ACHN (cell line): ENCODE data around the gene MAP3K1.
"Not testable (repeated sequence)": the region's sequence is repeated elsewhere in the genome, so short reads cannot be mapped to it uniquely, and the experiment has no call there.

Source experiments
- DNase-seq: peaks from one replicate; pipeline ENCODE4 v3.0.0-alpha.2; 2015
- in situ Hi-C: cut with HindIII; loops from 2 replicates; pipeline ENCODE4 v1.10.0; 2017; ENCODE audit warnings: low sequenced_read_pairs, low pct_ligation_motif_present, low pct_unique_long_range_greater_than_20kb

Gene MAP3K1

DNA sequence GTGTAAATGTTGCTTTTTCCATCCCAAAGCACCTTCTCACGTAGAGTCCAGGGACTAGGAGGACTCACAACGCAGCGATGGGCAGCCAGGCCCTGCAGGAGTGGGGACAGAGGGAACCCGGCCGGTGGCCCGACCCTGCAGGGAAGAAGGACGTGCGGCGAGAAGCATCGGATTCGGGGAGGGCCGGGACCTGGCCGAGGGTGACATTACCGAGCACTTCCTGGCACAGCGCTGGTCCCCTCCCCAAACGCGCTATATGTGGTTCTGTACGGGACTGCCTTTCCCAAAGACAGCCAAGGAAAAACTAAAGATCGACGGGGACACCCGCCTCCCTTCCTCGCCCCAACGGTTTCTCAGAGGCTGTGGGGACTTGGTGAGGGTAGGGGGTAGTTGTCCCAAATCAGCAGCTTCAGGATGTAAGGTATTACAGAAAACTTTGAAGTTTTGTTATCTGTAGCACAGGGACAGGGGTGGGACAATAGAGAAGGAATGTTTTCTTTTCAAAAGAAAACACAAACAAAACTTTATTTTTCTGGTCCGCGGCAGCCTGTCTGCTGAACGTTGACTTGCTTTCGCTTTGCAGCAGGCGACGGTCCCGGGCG lies 887 bp upstream of the MAP3K1 start:
- in situ Hi-C loops, result no loop called here
- peak; percentile 14 for DNase-seq

DNA sequence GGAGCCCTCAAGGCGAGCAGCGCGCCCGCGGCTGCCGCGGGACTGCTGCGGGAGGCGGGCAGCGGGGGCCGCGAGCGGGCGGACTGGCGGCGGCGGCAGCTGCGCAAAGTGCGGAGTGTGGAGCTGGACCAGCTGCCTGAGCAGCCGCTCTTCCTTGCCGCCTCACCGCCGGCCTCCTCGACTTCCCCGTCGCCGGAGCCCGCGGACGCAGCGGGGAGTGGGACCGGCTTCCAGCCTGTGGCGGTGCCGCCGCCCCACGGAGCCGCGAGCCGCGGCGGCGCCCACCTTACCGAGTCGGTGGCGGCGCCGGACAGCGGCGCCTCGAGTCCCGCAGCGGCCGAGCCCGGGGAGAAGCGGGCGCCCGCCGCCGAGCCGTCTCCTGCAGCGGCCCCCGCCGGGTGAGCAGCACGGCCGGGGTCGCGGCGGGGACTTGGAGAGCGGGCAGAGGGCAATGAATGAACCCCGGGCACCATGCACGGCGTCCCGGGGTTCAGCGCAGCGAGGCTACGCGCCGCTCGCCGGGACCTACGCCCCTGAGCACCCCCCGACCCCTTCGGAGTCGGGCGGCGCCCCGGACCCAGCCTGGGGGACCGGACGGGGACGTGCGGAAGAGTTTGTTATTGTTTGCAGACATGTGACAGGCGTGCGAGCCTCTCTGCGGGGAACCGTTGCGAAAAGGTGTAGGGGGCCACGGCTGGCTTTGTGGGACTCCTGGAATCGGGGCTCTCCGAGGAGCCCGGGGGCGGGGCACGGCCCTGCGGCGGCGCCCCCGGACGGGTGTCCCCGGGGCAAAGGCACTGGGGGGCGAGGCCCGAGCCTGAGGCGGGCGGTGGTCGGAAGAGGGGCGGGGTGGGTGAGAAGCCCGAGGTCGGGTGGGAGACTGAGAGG lies 553 bp downstream of the MAP3K1 start:
- in situ Hi-C loops, result no loop called here
- DNase-seq, result no peak

DNA sequence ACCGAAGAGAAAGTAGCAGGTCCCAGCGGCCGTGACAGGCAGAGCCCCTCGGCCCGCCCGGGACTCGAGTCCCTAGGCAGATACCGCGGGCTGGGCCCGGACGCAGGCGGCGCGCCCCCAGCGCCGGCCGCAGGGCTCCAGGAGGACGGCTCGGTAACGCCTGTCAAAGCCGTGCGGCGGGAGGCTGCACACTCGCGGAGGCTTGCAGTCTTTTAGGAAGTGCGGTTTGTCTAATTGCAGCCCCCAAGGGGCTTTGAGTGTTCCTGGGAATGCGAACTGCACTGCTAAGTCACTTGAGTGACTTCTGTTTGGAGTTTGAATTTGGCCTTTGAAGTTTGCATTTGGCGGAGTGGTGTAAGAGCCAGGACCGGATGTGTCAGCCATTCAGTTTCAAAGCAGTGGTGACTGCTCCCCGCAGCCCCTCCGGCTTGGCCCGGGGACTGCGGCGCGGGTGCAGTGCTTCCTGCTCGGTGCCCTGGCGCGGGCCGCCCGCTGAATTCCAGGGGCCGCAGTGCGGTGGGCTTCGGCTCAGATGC lies 1.3 kb downstream of the MAP3K1 start:
- DNase-seq, result peak; percentile 62
- in situ Hi-C loops, result no loop called here

DNA sequence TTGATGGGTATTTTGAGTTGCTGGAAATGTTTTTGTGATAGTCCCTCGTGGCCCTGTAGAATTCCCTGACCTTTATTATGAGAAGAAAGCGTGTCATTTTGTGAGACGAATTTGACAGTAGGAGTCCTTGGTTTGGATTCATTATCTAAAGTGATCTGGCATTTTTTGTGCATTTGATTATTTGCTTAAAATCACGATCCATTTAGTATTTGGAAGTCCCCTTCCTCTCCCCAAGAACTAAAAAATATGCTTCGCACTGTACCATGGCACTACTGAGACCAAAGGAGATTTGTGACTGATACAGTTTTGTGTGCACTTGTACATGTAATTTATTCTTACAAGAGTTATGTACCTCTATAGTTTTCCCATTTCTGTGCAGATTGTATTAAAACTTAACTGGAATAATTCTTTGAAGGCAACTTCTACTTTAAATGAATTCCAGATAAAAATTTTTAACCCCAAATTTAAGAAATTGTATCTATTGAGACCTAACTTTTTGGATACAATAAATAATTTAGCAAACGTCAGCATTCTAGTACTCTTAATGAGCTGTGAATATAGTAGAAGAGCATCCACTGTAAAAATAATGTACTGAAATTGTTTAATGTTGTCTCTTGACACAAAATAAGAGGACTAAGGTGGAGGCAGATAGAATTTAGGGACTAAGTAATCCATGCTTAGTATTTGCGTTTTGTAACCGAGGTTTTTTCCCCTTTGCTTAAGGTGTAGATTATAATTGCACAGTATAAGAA lies 2.1 kb downstream of the MAP3K1 start:
- peak; percentile 17 for DNase-seq
- in situ Hi-C loops, result no loop called here

GRCh38 chr5:56818450-56819037 lies 3.2 kb downstream of the MAP3K1 start:
- in situ Hi-C loops, result no loop called here
- peak; percentile 37 for DNase-seq

DNA sequence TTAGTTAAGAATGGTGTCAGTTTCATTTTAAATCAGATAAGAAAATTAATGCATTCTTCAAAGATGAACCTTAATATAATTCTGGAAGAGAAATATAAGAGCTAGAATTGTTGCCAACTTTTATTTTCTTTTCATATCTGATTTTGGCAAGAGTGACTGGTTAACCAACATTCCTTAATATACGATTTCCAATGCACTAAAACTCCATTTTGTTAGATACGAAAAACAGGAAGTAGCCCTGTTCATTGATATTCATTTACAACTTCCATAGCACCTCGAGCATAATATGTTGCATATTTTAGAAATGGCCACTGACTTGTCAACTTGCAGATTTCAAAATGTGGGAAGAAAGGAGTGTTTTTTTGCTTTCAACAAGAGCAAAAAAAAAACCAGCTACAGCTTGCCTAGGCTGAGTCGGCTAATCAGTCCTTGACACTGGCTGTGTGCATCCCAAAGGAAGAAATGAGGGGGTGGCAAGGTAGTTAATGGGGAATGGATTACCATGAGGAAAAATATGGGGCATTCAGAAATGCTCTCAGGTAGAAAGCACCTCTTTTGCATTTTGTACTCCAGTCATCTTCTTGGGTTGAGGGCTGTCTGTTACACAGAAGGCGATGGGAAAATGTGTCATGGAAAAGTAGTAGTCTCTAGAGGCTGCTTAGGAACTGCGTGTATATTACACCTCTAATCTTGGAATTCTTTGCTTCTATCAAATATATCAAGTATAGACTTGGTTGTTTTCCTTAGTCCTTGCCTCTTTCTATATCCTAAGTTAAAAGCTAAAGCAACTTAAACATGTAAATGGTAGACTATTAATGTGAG lies 3.9 kb downstream of the MAP3K1 start:
- peak; percentile 22 for DNase-seq
- in situ Hi-C loops, result no loop called here

DNA sequence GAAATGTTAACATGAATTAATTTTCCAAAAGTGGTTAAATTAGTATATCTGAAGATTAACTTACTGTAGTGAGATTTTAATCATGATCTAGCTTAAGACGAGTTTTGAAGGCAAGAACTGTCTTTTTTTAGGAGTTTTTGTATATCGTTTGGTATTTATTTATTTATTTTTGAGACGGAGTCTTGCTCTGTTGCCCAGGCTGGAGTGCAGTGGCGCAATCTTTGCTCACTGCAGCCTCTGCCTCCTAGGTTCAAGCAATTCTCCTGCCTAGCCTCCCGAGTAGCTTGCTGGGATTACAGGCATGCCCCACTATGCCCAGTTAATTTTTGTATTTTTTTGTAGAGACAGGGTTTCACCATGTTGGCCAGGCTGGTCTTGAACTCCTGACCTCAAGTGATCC lies 6.5 kb downstream of the MAP3K1 start:
- DNase-seq, in situ Hi-C loops: not testable (repeated sequence)

DNA sequence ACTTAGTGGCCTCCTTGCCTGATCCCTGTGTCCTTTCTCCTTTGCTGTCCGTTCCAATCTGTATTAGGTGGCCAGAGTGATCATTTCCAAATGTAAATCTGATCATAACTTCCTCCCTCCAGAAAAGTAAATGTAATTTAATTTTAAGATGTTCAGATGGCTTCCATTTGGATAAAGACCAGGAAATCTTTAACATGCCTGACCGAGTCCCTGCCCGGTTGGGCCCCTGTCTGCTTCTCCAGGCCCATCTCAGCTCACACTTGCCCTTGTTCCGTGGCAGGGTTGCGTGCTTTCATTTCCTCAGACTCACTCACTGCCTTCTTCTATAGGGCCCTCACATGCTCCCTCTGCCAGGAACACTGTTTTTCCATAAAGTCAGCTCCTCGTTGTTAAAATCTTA lies 7.6 kb downstream of the MAP3K1 start:
- DNase-seq, result no peak
- in situ Hi-C loops, result no loop called here

DNA sequence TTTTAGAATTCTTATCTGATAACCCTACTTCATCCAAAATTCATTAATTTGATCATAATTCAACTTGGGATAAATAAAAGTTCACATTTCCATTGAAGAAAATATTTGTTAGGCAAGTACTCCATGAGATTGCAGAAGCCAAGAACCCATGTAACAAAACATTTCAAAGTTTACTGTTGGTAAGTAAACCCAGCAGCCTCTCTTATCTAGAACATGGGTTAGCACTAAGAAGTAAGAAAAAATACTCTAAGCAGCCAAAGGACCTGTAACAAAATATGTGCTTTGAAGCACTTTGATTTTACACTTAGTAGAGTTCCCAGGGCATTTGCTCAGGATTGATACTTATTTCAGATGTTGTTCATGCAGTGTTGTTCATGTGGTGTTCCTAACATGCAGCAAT lies 8.7 kb downstream of the MAP3K1 start:
- in situ Hi-C loops, result no loop called here
- DNase-seq, result no peak

GRCh38 chr5:56825222-56825824 lies 10.0 kb downstream of the MAP3K1 start:
- DNase-seq, result no peak
- in situ Hi-C loops, result no loop called here

DNA sequence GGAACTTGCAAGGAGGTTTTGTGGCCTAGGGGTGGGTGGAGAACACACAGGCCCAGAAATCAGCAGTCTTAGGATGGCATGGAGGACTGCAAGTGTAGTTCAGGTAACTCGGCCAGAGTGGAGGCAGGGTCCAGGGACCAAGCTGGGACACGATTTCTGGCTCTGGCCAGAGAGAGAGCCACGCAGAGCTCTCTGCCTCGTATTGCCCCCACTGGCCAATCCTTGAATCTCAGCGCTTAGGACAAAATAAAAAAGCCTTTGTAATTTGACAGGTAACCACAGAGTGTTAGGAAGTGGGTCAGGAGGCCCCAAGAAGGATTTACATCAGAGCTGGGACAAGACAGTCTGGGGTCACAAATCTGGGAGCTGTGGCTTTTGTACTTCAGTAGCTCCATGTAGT lies 11.7 kb downstream of the MAP3K1 start:
- DNase-seq, result peak; percentile 38
- in situ Hi-C loops, result no loop called here

- DNase-seq, result no peak
- in situ Hi-C loops, result no loop called here
Observed at GRCh38 chr5:56827924-56828323, 12.6 kb downstream of the MAP3K1 start.

- DNase-seq, result peak; percentile 61
- in situ Hi-C loops, result no loop called here
Observed at GRCh38 chr5:56829137-56829908, 14.0 kb downstream of the MAP3K1 start.

DNA sequence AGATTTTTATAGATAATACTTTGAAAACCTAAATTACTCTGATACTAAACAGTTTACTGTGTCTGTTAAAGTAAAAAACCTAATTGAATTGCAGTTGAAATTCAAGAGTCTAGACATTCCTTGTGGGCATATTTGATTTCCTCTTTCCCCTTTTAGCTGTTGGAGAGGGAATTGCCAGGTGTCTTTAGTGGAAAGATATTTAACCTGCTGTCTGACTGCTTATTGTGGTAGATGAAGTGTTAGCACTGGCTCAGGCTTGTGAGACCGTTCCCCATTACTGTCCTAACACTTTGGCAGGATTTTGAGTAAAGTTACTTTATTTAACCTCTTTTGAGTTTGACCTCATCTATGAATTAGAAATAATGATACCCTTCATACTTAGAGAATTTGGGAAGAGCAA lies 16.4 kb downstream of the MAP3K1 start:
- in situ Hi-C loops, result no loop called here
- DNase-seq, result no peak

DNA sequence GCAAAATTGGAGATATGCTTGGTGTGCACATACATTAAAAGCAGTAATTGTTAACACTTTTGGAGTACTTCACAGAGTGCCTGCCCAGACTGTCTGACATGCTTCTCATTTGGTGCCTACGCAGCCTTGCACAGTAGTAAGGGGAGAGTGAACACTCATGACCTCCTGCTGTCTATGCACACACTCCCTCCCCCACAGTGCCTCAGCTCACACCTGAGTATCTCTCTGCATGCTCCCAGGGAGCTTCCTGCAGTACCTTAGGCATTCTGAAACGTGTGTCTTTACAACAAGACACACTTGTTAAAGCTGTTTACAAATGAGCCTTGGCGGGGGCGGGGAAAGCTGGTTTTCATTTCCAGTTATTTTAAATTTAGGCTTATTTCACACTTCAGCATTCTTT lies 18.0 kb downstream of the MAP3K1 start:
- DNase-seq, result no peak
- in situ Hi-C loops, result no loop called here

GRCh38 chr5:56837381-56837780 lies 22.0 kb downstream of the MAP3K1 start:
- DNase-seq, result no peak
- in situ Hi-C loops, result no loop called here

- DNase-seq, result no peak
- in situ Hi-C loops, result no loop called here
Observed at GRCh38 chr5:56837956-56838355, 22.6 kb downstream of the MAP3K1 start.
